Measurements from ENCODE around the gene DOCK8. TPM values are rescaled to one million over a fixed set of nuclear protein-coding genes. Genes with fewer than 3 reads are reported as not detected.

Gene DOCK8
- total RNA-seq, 1 donor from 2014 or later: 0.54 TPM

DNA sequence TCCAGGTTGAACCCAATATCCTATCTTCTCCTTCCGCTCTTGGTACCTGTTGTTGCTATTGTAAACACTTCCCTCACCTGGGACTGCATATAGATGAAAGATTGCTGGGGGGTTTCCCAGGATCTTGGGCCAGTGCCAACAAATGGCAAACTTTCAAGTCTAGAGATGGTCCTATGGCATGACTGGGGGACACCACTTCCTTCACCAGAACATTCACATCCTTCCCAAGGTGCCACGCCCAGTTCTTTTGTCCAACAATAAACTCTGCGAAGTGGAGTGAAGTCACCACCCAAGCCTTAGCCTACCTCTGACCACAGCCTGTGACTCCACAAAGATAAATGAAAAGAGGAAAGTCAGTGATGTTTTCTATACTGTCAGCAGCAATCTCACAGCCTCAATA is 34.4 kb downstream of the DOCK8 start:
- H3K9ac ChIP-seq: no peak overlapping the region
- no peaks in the 10 kb centered on the region for H3K27me3 ChIP-seq
- no peaks in the 10 kb centered on the region for H4K20me1 ChIP-seq (ENCODE audit: low read depth)
- H3K4me1 Mint-ChIP-seq: peaks cover 7% of the 10 kb centered on the region
- H3K36me3 Mint-ChIP-seq: no peaks in the 10 kb centered on the region
- no peak overlapping the region for H3K4me2 ChIP-seq
- no peaks in the 10 kb centered on the region for H3K4me1 ChIP-seq
- peaks cover 2% of the 10 kb centered on the region for H3K9me3 Mint-ChIP-seq
- H3K4me3 Mint-ChIP-seq: no peak overlapping the region
- H3K27ac Mint-ChIP-seq: no peak overlapping the region
- no peaks in the 10 kb centered on the region for H3F3A ChIP-seq (ENCODE audit: low read depth)
- no peak overlapping the region for H3K4me3 ChIP-seq
- peaks cover 3% of the 10 kb centered on the region for H3K27me3 Mint-ChIP-seq (ENCODE audit: insufficient read depth, low read depth)
- H3K9me3 ChIP-seq (ENCODE audit: low read depth): no peaks in the 10 kb centered on the region
- H3K27ac ChIP-seq: no peak overlapping the region
- TF ChIP-seq, protein P1, sequence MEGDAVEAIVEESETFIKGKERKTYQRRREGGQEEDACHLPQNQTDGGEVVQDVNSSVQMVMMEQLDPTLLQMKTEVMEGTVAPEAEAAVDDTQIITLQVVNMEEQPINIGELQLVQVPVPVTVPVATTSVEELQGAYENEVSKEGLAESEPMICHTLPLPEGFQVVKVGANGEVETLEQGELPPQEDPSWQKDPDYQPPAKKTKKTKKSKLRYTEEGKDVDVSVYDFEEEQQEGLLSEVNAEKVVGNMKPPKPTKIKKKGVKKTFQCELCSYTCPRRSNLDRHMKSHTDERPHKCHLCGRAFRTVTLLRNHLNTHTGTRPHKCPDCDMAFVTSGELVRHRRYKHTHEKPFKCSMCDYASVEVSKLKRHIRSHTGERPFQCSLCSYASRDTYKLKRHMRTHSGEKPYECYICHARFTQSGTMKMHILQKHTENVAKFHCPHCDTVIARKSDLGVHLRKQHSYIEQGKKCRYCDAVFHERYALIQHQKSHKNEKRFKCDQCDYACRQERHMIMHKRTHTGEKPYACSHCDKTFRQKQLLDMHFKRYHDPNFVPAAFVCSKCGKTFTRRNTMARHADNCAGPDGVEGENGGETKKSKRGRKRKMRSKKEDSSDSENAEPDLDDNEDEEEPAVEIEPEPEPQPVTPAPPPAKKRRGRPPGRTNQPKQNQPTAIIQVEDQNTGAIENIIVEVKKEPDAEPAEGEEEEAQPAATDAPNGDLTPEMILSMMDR (IDR thresholded peaks at IDR 0.05): no peak
- TF ChIP-seq EZH2 (IDR thresholded peaks at IDR 0.05): no peak
- no peak for TF ChIP-seq EZH2phosphoT487 (IDR thresholded peaks at IDR 0.05)
- H2AFZ ChIP-seq (replicated peaks): no peak overlapping the region
- DNase-seq (ENCODE audit: low spot score): no peak
- no peaks in the 10 kb centered on the region for H3K79me2 ChIP-seq (ENCODE audit: low read depth)
- no peaks in the 10 kb centered on the region for H3K36me3 ChIP-seq

DNA sequence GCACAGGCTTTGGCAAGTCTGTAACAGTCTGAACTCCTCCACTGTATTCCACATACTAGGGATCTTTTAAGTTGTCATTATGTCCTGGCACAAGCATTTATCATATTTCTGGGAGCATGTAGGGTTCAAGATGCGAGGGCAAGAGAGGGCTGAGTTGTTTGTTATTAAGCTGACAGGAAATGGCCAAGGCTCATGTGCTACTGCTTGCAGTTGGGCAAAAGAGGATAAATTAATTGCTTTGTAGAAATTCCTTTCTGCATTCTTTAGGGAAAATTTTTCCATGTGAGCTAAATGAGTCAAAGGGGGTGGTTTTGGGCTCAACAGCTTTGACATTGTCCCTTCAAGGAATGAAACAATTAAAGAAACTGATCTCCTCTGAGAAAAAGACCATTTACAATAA is 35.4 kb downstream of the DOCK8 start:
- DNase-seq (ENCODE audit: low spot score): no peak
- Histone ChIP-seq H3F3A (ENCODE audit: low read depth) (no peaks in the 10 kb centered on the region), H2AFZ (replicated peaks) (no peak overlapping the region), H3K4me2 (no peak overlapping the region), H3K27me3 (no peaks in the 10 kb centered on the region), H3K9ac (no peak overlapping the region), H3K27ac (no peak overlapping the region), H3K4me3 (no peak overlapping the region), H3K79me2 (ENCODE audit: low read depth) (no peaks in the 10 kb centered on the region), H3K9me3 (ENCODE audit: low read depth) (no peaks in the 10 kb centered on the region), H4K20me1 (ENCODE audit: low read depth) (no peaks in the 10 kb centered on the region), H3K4me1 (no peaks in the 10 kb centered on the region), H3K36me3 (no peaks in the 10 kb centered on the region)
- no peaks in the 10 kb centered on the region for H3K36me3 Mint-ChIP-seq
- H3K4me3 Mint-ChIP-seq: no peak overlapping the region
- no peaks in the 10 kb centered on the region for H3K9me3 Mint-ChIP-seq
- H3K4me1 Mint-ChIP-seq: peaks cover 7% of the 10 kb centered on the region
- no peaks in the 10 kb centered on the region for H3K27me3 Mint-ChIP-seq (ENCODE audit: insufficient read depth, low read depth)
- no peak for TF ChIP-seq EZH2phosphoT487 (IDR thresholded peaks at IDR 0.05)
- TF ChIP-seq, protein P1 (IDR thresholded peaks at IDR 0.05): no peak
- no peak for TF ChIP-seq EZH2 (IDR thresholded peaks at IDR 0.05)
- H3K27ac Mint-ChIP-seq: no peak overlapping the region

DNA sequence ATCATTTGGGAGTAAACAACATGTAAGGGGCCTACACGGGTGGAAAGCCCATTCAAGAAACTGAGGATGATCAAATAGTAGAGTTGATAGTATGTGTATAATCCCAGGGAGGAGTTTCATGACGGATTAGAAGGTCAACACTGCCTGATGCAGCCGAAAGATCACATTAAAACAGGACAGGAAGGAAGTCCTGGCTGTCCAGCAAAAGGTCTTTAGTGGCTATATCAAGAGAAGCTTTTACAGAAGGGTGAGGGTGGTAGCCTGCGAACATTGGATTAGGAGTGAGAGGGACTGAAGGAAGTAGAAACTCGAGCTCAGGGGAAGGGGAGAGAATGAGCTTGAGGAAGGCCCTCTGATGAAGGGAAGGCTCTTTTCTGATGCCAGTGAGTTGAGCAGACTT is 36.0 kb downstream of the DOCK8 start:
- peaks cover 7% of the 10 kb centered on the region for H3K4me1 Mint-ChIP-seq
- Histone ChIP-seq H3K9ac (no peak overlapping the region), H3K9me3 (ENCODE audit: low read depth) (no peaks in the 10 kb centered on the region), H3K79me2 (ENCODE audit: low read depth) (no peaks in the 10 kb centered on the region), H3K4me3 (no peak overlapping the region), H3K4me1 (no peaks in the 10 kb centered on the region), H4K20me1 (ENCODE audit: low read depth) (no peaks in the 10 kb centered on the region), H3K4me2 (no peak overlapping the region), H2AFZ (replicated peaks) (no peak overlapping the region), H3K27me3 (no peaks in the 10 kb centered on the region), H3K36me3 (no peaks in the 10 kb centered on the region), H3K27ac (no peak overlapping the region), H3F3A (ENCODE audit: low read depth) (no peaks in the 10 kb centered on the region)
- no peaks in the 10 kb centered on the region for H3K27me3 Mint-ChIP-seq (ENCODE audit: insufficient read depth, low read depth)
- no peak for DNase-seq (ENCODE audit: low spot score)
- no peaks in the 10 kb centered on the region for H3K9me3 Mint-ChIP-seq
- TF ChIP-seq EZH2phosphoT487 (IDR thresholded peaks at IDR 0.05): no peak
- TF ChIP-seq EZH2 (IDR thresholded peaks at IDR 0.05): no peak
- no peak overlapping the region for H3K27ac Mint-ChIP-seq
- H3K4me3 Mint-ChIP-seq: no peak overlapping the region
- no peaks in the 10 kb centered on the region for H3K36me3 Mint-ChIP-seq

DNA sequence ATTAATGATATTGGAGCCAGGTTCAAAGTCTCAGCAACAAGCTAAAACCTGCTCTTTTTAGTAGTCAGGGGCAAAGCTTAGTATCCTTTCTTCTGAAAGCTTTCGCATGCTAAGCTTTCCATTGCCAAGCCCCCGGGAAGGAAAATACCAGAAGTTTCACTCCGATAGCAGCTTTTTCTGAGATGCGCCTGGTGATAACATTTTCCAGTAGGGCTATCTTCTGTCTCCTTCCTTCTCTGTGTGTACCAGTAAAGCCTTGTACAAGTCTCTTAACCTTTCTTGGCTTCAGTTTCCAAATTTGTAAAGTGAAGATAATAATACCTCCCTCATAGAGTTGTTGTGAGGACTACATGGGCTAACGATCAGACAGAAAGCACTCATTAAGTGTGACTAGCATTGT is 36.7 kb downstream of the DOCK8 start:
- TF ChIP-seq EZH2phosphoT487 (IDR thresholded peaks at IDR 0.05) (no peak), EZH2 (IDR thresholded peaks at IDR 0.05) (no peak)
- TF ChIP-seq, protein P1 (IDR thresholded peaks at IDR 0.05): no peak
- peaks cover 7% of the 10 kb centered on the region for H3K4me1 Mint-ChIP-seq
- H3K27ac Mint-ChIP-seq: no peak overlapping the region

More for the DNA sequence above, 36.7 kb downstream of the DOCK8 start:
- Mint-ChIP-seq H3K4me3 (no peak overlapping the region), H3K36me3 (no peaks in the 10 kb centered on the region), H3K9me3 (no peaks in the 10 kb centered on the region), H3K27me3 (ENCODE audit: insufficient read depth, low read depth) (no peaks in the 10 kb centered on the region)
- no peak for DNase-seq (ENCODE audit: low spot score)
- Histone ChIP-seq H3F3A (ENCODE audit: low read depth) (no peaks in the 10 kb centered on the region), H3K27ac (no peak overlapping the region), H3K9ac (no peak overlapping the region), H3K27me3 (no peaks in the 10 kb centered on the region), H3K36me3 (no peaks in the 10 kb centered on the region), H3K4me2 (no peak overlapping the region), H3K4me3 (no peak overlapping the region), H2AFZ (replicated peaks) (no peak overlapping the region), H3K79me2 (ENCODE audit: low read depth) (no peaks in the 10 kb centered on the region), H4K20me1 (ENCODE audit: low read depth) (no peaks in the 10 kb centered on the region), H3K4me1 (no peaks in the 10 kb centered on the region), H3K9me3 (ENCODE audit: low read depth) (no peaks in the 10 kb centered on the region)

All from neural progenitor cell (in vitro differentiated cells).